Loucy (cell line): ENCODE data around the gene GNPTAB.

Experiments used
- EZH2phosphoT487 ChIP-seq: fragments of 200-600 bp; IDR thresholded peaks from 2 replicates; pipeline ENCODE4 v1.6.1; 2018; ENCODE audit warnings: antibody characterized with exemption, mild to moderate bottlenecking, moderate library complexity, borderline replicate concordance
- TF ChIP-seq, protein P1 (sequence below): fragments of 200-600 bp; sonication (generic); conservative IDR thresholded peaks from 2 replicates; pipeline ENCODE4 v1.5.1; 2014; ENCODE audit warnings: mild to moderate bottlenecking, antibody characterized with exemption, low read length

DNA sequence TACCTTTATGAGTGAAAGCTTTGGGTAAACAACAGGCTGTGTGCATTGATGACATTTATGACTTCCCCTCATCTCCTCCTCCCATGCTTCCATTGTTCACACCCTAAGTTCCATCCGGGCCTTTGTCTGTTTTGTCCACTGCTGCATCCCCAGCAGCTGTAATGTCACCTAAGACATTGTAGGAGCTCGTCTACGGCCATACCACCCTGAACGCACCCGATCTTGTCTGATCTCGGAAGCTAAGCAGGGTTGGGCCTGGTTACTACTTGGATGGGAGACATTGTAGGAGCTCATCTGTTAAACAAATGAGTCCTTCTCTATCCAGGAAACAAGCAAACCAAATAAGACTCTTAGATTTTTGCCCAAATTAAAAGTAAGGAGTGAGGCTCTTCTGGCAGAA lies 51.1 kb downstream of the GNPTAB start:
- no peak for TF ChIP-seq EZH2phosphoT487
- TF ChIP-seq, protein P1, sequence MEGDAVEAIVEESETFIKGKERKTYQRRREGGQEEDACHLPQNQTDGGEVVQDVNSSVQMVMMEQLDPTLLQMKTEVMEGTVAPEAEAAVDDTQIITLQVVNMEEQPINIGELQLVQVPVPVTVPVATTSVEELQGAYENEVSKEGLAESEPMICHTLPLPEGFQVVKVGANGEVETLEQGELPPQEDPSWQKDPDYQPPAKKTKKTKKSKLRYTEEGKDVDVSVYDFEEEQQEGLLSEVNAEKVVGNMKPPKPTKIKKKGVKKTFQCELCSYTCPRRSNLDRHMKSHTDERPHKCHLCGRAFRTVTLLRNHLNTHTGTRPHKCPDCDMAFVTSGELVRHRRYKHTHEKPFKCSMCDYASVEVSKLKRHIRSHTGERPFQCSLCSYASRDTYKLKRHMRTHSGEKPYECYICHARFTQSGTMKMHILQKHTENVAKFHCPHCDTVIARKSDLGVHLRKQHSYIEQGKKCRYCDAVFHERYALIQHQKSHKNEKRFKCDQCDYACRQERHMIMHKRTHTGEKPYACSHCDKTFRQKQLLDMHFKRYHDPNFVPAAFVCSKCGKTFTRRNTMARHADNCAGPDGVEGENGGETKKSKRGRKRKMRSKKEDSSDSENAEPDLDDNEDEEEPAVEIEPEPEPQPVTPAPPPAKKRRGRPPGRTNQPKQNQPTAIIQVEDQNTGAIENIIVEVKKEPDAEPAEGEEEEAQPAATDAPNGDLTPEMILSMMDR, result no peak
